GM18505 (cell line): ENCODE measurements around the gene ISLR.

Experiments
- ATAC-seq: cut with Tn5 transposase; IDR thresholded peaks from one replicate; pipeline ENCODE4 v1.9.1; 2021; ENCODE audit not compliant: unreplicated experiment
- POLR2A ChIP-seq: IDR thresholded peaks from 4 replicates; pipeline ENCODE4 v1.6.1; 2011; ENCODE audit warnings: borderline replicate concordance; ENCODE audit not compliant: insufficient read depth, insufficient read length; ENCODE audit errors: extremely low read depth

Gene ISLR

DNA sequence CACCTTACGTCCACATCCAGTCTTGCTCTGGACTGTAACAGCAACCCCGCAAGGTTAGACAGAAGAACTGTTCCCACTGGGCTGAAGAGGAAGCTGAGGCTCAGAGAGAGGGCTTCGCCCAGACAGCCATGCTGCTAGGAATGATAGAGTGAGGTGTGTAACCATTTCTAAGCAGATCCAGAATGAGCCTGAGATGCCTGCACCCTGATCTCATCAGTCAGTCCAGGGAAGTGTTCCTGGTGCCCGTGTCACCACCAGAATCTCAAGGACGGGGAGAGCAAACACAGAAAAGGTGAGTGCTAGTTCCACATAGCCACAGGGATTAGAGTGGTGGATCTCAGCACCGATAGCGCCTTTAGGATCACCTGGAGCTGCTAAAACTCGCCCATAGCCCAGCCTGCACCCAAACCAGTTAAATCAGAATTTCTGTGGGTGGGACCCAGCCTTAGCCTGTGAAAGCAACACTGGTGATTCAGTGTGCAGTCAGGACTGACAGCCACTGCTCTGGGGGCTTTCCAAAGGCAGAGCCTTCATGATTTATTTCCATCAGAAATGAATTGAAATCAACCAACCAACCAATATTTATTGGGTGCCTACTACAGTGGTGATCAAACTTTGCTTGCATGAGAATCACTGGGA is 12.3 kb downstream of the ISLR start:
- ATAC-seq: no peak
- TF ChIP-seq POLR2A: no peak

DNA sequence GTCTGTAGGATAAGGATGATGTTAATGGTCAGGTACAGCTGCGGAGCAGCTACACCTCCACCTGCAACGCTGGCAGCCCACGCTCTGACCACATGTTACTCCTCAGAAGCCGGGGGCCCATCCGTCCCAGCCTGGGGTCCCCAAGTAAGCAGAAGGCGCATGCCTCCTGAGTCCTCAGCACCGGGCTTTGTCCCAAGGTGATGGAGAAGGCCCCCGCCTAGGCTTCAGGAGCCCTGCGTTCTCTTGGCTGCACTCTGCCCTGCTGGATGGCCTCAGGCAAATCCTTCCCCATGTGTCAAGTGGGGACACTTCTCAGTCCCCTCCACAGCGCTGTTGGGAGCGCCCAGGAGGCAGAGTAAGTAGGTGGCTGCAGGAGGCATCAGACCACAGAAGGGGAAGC is 14.7 kb downstream of the ISLR start:
- TF ChIP-seq POLR2A: no peak
- no peak for ATAC-seq

GRCh38 chr15:74191798-74192197 is 18.3 kb downstream of the ISLR start:
- ATAC-seq: no peak
- no peak for TF ChIP-seq POLR2A

GRCh38 chr15:74192751-74193150 is 19.2 kb downstream of the ISLR start:
- no peak for ATAC-seq
- TF ChIP-seq POLR2A: no peak

DNA sequence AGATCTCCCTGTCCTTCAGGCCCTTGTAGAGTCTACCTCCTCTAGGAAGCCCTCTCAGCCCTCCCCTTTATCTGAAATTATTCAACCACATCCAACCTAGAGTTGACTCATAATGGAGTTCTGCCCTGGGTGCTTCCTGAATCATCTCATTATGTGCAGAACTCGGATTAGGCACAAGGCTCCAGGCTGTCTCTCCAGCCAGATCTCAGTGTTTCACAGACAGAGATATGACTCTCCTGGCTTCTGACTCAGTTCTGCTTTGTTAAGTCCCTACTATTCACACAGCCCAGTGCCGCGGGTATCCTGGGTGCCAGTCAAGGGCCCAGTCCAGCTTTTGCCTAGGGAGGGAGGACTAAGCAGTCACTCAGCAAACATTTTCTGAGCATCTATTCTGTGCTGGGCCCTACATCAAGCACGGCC is 19.8 kb downstream of the ISLR start:
- no peak for TF ChIP-seq POLR2A
- ATAC-seq: no peak

- ATAC-seq: no peak
- no peak for TF ChIP-seq POLR2A
These were observed 20.4 kb downstream of the ISLR start for GRCh38 chr15:74193905-74194304.

GRCh38 chr15:74194572-74195559 is 21.4 kb downstream of the ISLR start:
- TF ChIP-seq POLR2A: no peak
- ATAC-seq: no peak

- no peak for TF ChIP-seq POLR2A
- no peak for ATAC-seq
These were observed 22.7 kb downstream of the ISLR start for GRCh38 chr15:74196175-74196574.

GRCh38 chr15:74197176-74197965 is 23.9 kb downstream of the ISLR start:
- TF ChIP-seq POLR2A: no peak
- ATAC-seq: no peak

DNA sequence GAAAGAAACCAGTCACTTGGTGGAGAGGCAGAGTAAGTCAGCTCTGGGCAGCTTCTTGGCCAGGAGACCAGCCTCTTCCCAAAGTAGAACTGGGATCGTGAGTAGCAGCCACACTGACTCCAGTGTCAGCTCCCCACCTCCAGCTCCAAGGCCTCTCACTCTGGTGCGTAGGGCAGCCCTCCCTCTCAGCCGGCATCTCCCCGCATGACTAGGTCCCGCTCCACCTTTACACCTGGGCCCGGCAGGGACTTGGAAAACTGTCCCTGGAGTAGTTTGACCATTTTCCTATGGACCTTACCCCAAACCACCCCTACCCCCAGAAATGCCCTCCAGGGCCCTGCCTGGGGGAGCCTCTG is 25.8 kb downstream of the ISLR start:
- ATAC-seq: no peak
- no peak for TF ChIP-seq POLR2A

DNA sequence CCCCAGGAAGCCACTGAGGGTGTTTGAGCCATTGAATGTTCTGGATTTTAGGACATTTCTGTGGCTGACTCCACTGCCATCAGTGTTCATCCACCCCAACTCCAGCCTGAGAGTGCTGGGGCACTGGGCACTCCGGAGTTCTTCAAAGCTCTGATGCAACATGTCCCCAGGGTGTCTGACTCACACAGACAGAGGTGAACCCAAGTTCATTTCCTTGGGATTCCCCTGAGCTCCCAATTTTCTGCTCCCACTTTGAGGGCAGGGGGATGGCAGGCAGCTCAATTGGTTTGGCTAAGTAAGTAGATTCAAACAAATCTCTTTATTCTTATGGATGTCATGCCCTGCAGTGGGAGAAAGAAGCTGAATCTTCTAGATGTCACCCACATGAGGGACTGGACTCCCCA is 26.9 kb downstream of the ISLR start:
- TF ChIP-seq POLR2A: no peak

GRCh38 chr15:74200871-74201419 is 27.4 kb downstream of the ISLR start:
- no peak for TF ChIP-seq POLR2A
- no peak for ATAC-seq

More for the DNA sequence above, 26.9 kb downstream of the ISLR start:
- ATAC-seq: no peak
